OCI-LY1 (cell line): Measurements from ENCODE around the gene CFH.

Source experiments
- H2AFZ ChIP-seq: fragments of 200-600 bp; sonication (generic), shearing (Covaris generic); 2 replicates; pipeline ENCODE4 v1.6.0; 2014; ENCODE audit warnings: antibody characterized with exemption, mild to moderate bottlenecking, low read length
- H3F3A ChIP-seq: fragments of 200-600 bp; sonication (generic), shearing (Covaris generic); 2 replicates; pipeline ENCODE4 v1.6.0; 2014; ENCODE audit warnings: mild to moderate bottlenecking, antibody characterized with exemption, low read length, moderate library complexity; ENCODE audit not compliant: insufficient read depth
- H3K27ac ChIP-seq: fragments of 200-600 bp; sonication (generic); 2 replicates; pipeline ENCODE4 v1.5.1; 2014; ENCODE audit warnings: low read length, mixed run types, mild to moderate bottlenecking, low read depth; ENCODE audit not compliant: poor library complexity, severe bottlenecking
- H3K27me3 ChIP-seq: fragments of 200-600 bp; sonication (generic); 2 replicates; pipeline ENCODE4 v1.6.0; 2014; ENCODE audit warnings: antibody characterized with exemption, mild to moderate bottlenecking, low read length, moderate library complexity; ENCODE audit not compliant: insufficient read depth
- H3K36me3 ChIP-seq: fragments of 200-600 bp; sonication (generic); 2 replicates; pipeline ENCODE4 v1.6.1; 2014; ENCODE audit warnings: mild to moderate bottlenecking, antibody characterized with exemption, low read length, moderate library complexity, mixed read lengths; ENCODE audit not compliant: insufficient read depth
- H3K4me1 ChIP-seq: fragments of 200-600 bp; sonication (generic); 2 replicates; pipeline ENCODE4 v1.5.1; 2014; ENCODE audit warnings: mild to moderate bottlenecking, low read length, moderate library complexity; ENCODE audit not compliant: insufficient read depth, severe bottlenecking
- H3K4me2 ChIP-seq: fragments of 200-600 bp; sonication (generic), shearing (Covaris generic); 2 replicates; pipeline ENCODE4 v1.6.1; 2014; ENCODE audit warnings: low read length
- H3K4me3 ChIP-seq: fragments of 200-600 bp; sonication (generic); 2 replicates; pipeline ENCODE4 v1.5.1; 2014; ENCODE audit warnings: low read length, low read depth, mild to moderate bottlenecking, mixed read lengths; ENCODE audit not compliant: poor library complexity, severe bottlenecking
- H3K79me2 ChIP-seq: fragments of 200-600 bp; shearing (Covaris generic); 2 replicates; pipeline ENCODE4 v1.6.1; 2016; ENCODE audit warnings: mixed run types, low read length, mixed read lengths; ENCODE audit not compliant: insufficient read depth
- H3K9ac ChIP-seq: fragments of 200-600 bp; sonication (generic), shearing (Covaris generic); 2 replicates; pipeline ENCODE4 v1.6.1; 2014; ENCODE audit warnings: mild to moderate bottlenecking, low read length, mixed read lengths
- H3K9me2 ChIP-seq: fragments of 200-600 bp; sonication (generic), shearing (Covaris generic); 2 replicates; pipeline ENCODE4 v1.6.1; 2014; ENCODE audit warnings: low read depth, mild to moderate bottlenecking, low read length, mixed read lengths
- H3K9me3 ChIP-seq: fragments of 200-600 bp; shearing (Covaris generic); 2 replicates; pipeline ENCODE4 v1.6.1; 2014; ENCODE audit warnings: low read length, mixed read lengths
- H4K20me1 ChIP-seq: fragments of 200-600 bp; sonication (generic), shearing (Covaris generic); 2 replicates; pipeline ENCODE4 v1.6.0; 2016; ENCODE audit warnings: mild to moderate bottlenecking, low read length; ENCODE audit not compliant: insufficient read depth
- CTCF ChIP-seq: fragments of 200-600 bp; sonication (generic), shearing (Covaris generic); IDR thresholded peaks from 2 replicates; pipeline ENCODE4 v1.5.1; 2017; ENCODE audit warnings: mild to moderate bottlenecking, antibody characterized with exemption, low read length, moderate library complexity, mixed read lengths
- EZH2 ChIP-seq: fragments of 200-600 bp; sonication (generic), shearing (Covaris generic); IDR thresholded peaks from 2 replicates; pipeline ENCODE4 v1.8.0; 2017; ENCODE audit warnings: borderline replicate concordance, mixed run types, mild to moderate bottlenecking, antibody characterized with exemption, low read length, moderate library complexity, mixed read lengths

CFH gene

GRCh38 chr1:196654271-196654670 lies 2.4 kb downstream of the CFH start:
- Histone ChIP-seq H3K4me2 (no peak overlapping the region), H4K20me1 (no peaks in the 10 kb centered on the region), H3K27me3 (no peaks in the 10 kb centered on the region), H3F3A (no peaks in the 10 kb centered on the region), H3K4me3 (no peak overlapping the region), H3K9me2 (0 out of 2 replicates have a peak, but pooled peaks cover 2% of the 10 kb centered on the region), H3K36me3 (no peaks in the 10 kb centered on the region), H2AFZ (no peak overlapping the region), H3K9ac (no peak overlapping the region), H3K9me3 (no peaks in the 10 kb centered on the region), H3K4me1 (no peaks in the 10 kb centered on the region), H3K79me2 (no peaks in the 10 kb centered on the region), H3K27ac (no peak overlapping the region)
- TF ChIP-seq CTCF (no peak), EZH2 (no peak)

GRCh38 chr1:196655071-196655470 lies 3.2 kb downstream of the CFH start:
- H3K4me1 ChIP-seq = no peaks in the 10 kb centered on the region
- 0 out of 2 replicates have a peak, but pooled peaks cover 2% of the 10 kb centered on the region for H3K9me2 ChIP-seq
- no peak overlapping the region for H3K27ac ChIP-seq
- no peak overlapping the region for H3K4me3 ChIP-seq
- H3K9me3 ChIP-seq = no peaks in the 10 kb centered on the region
- H3K36me3 ChIP-seq = no peaks in the 10 kb centered on the region
- H3K4me2 ChIP-seq = no peak overlapping the region
- H3F3A ChIP-seq = no peaks in the 10 kb centered on the region
- no peaks in the 10 kb centered on the region for H3K27me3 ChIP-seq
- no peak overlapping the region for H2AFZ ChIP-seq
- no peak for TF ChIP-seq CTCF
- TF ChIP-seq EZH2 = no peak
- no peaks in the 10 kb centered on the region for H4K20me1 ChIP-seq
- no peaks in the 10 kb centered on the region for H3K79me2 ChIP-seq
- no peak overlapping the region for H3K9ac ChIP-seq

GRCh38 chr1:196655494-196655893 lies 3.7 kb downstream of the CFH start:
- Histone ChIP-seq H3F3A (no peaks in the 10 kb centered on the region), H3K4me1 (no peaks in the 10 kb centered on the region), H3K9me2 (0 out of 2 replicates have a peak, but pooled peaks cover 2% of the 10 kb centered on the region), H2AFZ (no peak overlapping the region), H3K9me3 (no peaks in the 10 kb centered on the region), H4K20me1 (no peaks in the 10 kb centered on the region), H3K79me2 (no peaks in the 10 kb centered on the region), H3K27me3 (no peaks in the 10 kb centered on the region), H3K36me3 (no peaks in the 10 kb centered on the region), H3K4me3 (no peak overlapping the region), H3K9ac (no peak overlapping the region), H3K27ac (no peak overlapping the region), H3K4me2 (no peak overlapping the region)
- TF ChIP-seq CTCF (no peak), EZH2 (no peak)
